Measurements from ENCODE around the gene MRPL48.
"Not testable (repeated sequence)": the region's sequence is repeated elsewhere in the genome, so short reads cannot be mapped to it uniquely, and the experiment has no call there.

MRPL48 gene

DNA sequence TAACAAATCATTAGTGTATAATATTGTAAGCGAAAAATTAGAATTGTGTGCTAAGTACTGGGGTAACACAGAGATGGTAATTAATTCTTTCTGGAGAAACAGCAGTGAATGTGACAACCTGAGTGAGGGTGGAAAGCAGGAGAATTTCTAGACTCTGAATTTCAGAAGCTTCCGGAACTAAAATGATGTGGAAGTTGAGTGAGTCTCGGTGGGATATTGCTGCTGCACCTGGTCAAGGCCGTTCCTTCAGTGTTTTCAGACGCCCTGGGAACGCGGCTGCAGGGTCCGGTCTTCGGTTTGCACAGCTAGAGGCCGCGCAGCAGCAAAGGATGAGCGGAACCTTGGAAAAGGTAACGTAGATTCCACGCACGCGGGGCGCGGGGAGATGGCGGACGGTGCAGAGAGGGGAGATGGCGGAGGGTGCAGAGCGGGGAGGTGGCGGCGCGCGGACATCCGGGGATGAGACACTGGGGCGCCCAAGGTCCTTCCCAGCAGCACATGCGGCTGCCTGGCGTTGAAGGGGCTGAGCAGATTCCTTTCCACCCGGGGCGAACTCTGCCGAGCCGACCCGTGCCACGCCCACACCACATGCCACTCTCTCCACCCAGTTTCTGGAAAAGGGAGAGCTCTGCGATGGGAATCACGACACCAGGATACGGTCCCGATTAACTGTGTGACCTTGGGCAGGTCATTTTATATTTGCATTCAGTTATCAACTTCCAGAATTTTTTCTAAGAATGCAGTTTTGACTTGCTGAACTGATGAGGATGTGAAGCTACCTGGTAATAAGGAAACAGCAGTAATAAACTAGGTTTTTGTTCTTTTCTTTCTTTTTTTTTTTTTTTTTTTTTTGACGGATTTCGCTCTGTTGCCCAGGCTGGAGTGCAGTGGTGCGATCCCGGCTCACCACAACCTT lies at the start of gene MRPL48:
MRPL48 (plus strand) TSS at position 232 of the 916 bp plus-strand sequence; CDS start at position 330, 98 bp downstream.
- H3K27ac ChIP-seq, result peak within 1 kb of the TSS; percentile 98
- TF ChIP-seq, protein P1, sequence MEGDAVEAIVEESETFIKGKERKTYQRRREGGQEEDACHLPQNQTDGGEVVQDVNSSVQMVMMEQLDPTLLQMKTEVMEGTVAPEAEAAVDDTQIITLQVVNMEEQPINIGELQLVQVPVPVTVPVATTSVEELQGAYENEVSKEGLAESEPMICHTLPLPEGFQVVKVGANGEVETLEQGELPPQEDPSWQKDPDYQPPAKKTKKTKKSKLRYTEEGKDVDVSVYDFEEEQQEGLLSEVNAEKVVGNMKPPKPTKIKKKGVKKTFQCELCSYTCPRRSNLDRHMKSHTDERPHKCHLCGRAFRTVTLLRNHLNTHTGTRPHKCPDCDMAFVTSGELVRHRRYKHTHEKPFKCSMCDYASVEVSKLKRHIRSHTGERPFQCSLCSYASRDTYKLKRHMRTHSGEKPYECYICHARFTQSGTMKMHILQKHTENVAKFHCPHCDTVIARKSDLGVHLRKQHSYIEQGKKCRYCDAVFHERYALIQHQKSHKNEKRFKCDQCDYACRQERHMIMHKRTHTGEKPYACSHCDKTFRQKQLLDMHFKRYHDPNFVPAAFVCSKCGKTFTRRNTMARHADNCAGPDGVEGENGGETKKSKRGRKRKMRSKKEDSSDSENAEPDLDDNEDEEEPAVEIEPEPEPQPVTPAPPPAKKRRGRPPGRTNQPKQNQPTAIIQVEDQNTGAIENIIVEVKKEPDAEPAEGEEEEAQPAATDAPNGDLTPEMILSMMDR (IDR thresholded peaks at IDR 0.05), result no peak
- no peak for TF ChIP-seq ZFX (IDR thresholded peaks at IDR 0.05; ENCODE audit: borderline replicate concordance)

DNA sequence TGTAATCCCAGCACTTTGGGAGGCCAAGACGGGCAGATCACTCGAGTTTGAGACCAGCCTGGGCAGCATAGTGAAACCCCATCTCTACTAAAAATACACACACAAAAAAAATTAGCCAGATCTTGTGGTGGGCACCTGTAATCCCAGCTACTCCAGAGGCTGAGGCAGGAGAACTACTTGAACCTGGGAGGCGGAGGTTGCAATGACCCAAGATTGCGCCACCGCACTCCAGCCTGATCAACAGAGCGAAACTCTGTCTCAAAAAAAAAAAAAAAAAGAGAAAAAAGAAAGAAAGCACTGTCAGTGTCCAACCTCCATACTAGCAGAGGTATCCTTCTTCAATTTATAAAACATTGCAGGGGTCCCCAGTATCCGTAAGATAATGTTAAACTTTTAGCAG lies 44.6 kb upstream of the MRPL48 start:
- H3K27ac ChIP-seq, result no peak overlapping the region
- TF ChIP-seq, protein P1 (IDR thresholded peaks at IDR 0.05), result no peak
- no peak for TF ChIP-seq ZFX (IDR thresholded peaks at IDR 0.05; ENCODE audit: borderline replicate concordance)

DNA sequence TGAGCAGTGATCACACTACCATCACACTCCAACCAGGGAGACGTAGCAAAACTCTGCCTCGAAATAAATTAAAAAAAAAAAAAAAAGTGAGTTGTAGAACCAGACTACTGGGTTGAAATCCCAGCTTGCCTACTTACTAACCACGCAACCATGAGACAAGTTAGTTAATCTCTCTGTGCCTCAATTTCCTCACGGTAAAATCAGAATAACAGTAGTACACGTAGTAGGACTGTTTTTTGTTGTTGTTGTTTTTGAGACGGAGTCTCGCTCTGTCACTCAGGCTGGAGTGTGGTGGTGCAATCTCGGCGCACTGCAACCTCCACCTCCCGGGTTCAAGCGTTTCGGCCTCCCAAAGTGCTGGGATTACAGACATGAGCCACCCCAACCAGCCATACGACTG lies 41.0 kb upstream of the MRPL48 start:
- TF ChIP-seq, protein P1 (IDR thresholded peaks at IDR 0.05), result no peak
- TF ChIP-seq ZFX (IDR thresholded peaks at IDR 0.05; ENCODE audit: borderline replicate concordance), result no peak
- H3K27ac ChIP-seq, result no peak overlapping the region

DNA sequence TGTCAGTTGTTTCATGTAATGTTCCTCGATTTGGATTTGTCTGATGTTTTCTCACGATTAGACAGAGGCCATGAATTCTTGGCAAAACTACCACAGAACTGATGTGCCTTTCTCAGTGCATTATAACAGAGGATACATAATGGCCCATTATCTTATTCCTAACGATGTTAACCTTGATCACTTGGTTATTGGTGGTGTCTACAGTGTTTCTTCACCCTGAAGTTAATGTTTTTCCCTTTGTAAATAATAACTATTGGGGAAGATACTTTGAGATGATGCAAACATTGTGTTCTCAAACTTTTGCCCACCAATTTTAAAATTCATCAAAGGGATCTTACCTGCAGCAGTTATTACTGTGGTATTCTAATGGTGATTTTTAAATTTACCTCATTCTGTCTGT lies 39.9 kb upstream of the MRPL48 start:
- TF ChIP-seq, protein P1 (IDR thresholded peaks at IDR 0.05), result no peak
- TF ChIP-seq ZFX (IDR thresholded peaks at IDR 0.05; ENCODE audit: borderline replicate concordance), result no peak
- H3K27ac ChIP-seq, result no peak overlapping the region

DNA sequence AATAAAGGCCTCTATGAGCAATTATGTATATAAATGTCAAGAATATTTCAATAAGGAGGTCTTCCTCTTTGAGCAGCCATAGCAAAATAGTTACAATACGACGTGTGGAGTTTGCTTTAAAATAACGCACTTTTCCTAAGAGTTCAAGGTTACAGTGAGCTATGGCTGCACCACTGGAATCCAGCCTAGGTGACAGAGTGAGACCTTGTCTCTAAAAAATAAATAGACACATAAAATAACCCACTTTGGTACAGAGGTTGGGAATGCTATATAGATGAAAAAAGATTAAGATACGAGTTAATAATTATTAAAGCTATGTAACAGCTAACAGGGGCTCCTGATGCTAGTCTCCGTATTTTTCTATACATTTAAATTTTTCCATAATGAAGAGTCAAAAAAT lies 39.4 kb upstream of the MRPL48 start:
- no peak for TF ChIP-seq ZFX (IDR thresholded peaks at IDR 0.05; ENCODE audit: borderline replicate concordance)
- TF ChIP-seq, protein P1 (IDR thresholded peaks at IDR 0.05), result no peak

DNA sequence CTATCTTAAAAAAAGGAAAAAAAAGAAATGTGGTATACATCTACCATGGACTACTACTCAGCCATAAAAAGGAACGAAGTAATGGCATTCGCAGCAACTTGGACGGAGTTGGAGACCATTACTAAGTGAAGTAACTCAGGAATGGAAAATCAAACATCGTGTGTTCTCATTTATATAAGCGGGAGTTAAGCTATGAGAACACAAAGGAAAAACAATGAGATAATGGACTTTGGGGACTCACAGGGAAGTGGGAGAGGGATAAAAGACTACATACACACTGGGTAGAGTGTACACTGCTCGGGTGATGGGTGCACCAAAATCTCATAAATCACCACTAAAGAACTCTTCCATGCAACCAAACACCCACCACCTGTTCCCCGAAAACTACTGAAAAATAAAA lies 38.6 kb upstream of the MRPL48 start:
- no peak overlapping the region for H3K27ac ChIP-seq
- TF ChIP-seq, protein P1 (IDR thresholded peaks at IDR 0.05), result no peak
- TF ChIP-seq ZFX (IDR thresholded peaks at IDR 0.05; ENCODE audit: borderline replicate concordance), result no peak

More for the DNA sequence above, 39.4 kb upstream of the MRPL48 start:
- no peak overlapping the region for H3K27ac ChIP-seq

DNA sequence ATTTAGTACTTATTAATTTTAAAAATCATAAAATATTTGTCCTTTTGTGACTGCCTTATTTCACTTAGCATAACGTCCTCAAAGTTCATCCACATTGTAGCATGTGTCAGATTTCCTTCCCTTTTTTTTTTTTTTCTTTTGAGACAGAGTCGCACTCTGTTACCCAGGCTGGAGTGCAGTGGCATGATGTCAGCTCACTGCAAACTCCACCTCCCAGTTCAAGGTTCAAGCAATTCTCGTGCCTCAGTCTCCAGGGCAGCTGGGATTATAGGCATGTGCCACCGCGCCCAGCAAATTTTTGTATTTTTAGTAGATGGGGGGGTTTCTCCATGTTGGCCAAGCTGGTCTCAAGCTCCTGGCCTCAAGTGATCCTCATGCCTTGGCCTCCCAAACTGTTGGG lies 37.4 kb upstream of the MRPL48 start:
- H3K27ac ChIP-seq, result no peak overlapping the region
- no peak for TF ChIP-seq ZFX (IDR thresholded peaks at IDR 0.05; ENCODE audit: borderline replicate concordance)
- TF ChIP-seq, protein P1 (IDR thresholded peaks at IDR 0.05), result no peak

DNA sequence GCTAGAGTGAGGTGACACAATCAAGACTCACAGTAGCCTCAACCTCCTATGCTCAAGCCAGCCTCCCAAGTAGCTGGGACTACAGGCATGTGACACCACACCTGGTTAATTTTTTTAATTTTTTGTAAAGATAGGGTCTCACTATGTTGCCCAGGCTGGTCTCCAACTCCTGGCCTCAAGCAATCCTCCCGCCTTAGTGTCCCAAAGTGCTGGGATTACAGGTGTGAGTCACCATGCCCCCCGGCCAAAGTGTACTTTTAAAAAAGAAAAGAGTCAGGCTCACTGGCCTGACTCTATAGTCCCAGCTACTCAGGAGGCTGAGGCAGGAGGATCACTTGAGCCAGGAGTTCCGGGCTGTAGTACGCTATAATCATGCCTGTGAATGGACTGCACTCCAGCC lies 36.8 kb upstream of the MRPL48 start:
- H3K27ac ChIP-seq, result not testable (repeated sequence)

Measured in 22Rv1 (cell line).